DLD1 (cell line): ENCODE data around the gene CASTOR1.

Source experiments
- in situ Hi-C: cut with HindIII; loops from 2 replicates; pipeline ENCODE4 v1.10.0; 2017; ENCODE audit warnings: low sequenced_read_pairs

The CASTOR1 gene

DNA sequence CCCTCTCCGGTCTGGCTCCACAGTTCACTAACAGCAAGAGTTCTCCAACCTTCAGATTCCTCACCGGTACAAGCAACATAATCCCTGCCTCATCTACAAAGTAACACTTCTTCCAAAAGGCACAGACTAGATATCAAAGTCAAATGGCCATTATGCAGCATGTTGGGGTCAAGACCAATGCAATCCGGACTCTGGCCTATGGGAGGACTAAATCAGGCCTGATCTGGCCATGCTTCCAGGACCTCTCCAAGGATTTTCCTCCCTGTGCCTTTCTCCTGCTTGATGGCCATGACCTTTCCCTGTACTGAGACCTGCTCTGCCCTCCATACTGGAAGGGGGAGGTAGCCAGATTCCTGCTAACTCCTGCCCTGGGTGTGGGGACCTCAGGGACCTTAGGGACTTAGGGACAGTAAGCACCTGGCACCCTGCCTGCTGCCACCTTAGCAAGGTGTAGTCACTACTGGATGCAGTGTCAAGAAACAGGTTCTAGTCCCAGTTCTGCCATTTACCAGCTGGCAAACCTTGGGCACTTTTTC lies 30.8 kb upstream of the CASTOR1 start:
- in situ Hi-C loops, result no loop called here

DNA sequence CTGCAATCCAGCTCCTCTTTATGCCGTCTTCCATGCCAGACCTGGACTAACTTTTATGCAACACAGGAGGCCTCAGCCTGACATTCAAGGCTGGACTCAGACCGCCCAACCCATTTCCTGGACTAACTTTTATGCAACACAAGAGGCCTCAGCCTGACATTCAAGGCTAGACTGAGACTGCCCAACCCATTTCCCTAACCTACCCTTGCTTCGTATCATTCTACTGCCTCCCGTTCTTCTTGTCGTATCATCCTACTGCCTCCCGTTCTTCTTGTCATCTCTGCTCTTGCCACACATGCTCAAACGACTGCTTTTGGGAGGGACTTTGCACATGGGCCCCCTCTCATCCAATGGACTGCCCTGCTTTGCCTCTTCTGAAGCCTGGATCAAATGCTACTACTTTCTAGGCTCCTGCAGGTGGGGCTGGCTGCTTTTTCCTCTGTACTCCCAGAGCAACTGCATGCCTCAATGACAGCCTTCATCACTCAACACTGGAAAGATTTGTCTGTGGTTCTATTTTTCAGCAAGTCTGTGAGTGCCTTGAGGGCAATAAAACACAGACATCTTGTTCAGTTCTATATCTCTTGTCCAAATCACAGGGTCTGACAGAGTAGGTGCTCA lies 29.6 kb upstream of the CASTOR1 start:
- in situ Hi-C loops, result no loop called here

DNA sequence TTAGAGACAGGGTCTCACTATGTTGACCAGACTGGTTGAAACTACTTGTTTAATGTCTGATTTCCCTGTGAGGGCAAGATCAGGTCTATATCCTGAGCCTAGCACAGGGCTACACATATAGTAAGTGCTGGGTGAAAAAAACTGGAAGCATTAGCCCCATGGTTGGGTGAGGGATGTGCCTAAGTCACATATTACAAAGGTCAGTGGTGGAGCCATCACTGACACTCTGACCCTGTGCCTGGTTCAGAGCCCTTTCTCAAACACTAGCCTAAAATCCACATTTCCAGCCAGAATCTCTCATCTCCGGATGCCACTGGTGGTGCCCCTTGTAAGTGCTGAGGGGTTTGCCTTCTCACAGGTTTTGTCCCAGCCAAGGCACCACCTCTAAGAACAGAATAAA lies 28.5 kb upstream of the CASTOR1 start:
- in situ Hi-C loops, result no loop called here

- in situ Hi-C loops, result no loop called here
These were observed 26.8 kb upstream of the CASTOR1 start for GRCh38 chr22:30315962-30316576.

GRCh38 chr22:30314915-30315314 lies 25.6 kb upstream of the CASTOR1 start:
- in situ Hi-C loops, result no loop called here

DNA sequence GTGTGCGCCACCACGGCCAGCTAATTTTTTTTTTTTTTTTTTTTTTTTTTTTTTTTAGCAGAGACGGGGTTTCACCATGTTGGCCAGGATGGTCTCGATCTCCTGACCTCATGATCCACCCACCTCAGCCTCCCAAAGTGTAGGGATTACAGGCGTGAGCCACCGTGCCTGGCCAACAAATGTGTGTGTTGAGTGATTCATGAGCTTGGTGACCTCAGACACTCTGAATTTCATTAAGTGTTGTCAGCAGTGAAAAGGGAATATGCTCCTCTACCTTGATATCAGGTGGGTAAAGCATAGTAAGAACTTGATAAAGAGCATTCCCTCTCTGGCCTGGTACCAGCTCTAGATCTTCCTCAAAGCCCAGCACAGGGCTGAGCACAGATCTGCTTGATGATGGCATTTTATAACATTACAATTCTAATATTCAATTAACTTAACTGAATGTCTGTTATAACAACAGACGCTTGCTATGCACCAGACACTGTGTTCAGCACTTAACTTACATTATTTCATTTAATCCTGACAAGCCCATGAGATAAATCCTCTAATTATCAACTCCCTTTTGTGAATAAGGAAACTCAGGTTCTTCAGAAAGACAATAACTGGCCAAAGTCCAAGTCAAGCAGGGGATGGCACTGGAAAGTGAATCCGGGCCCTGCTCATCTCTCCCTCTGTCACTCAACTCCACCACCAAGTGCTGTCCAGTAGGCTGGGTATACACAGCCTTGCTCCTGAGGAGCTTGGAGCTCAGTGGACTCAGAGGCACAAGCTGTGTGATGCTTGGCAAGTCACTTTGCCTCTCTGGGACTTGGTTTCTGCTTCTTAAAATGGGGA lies 24.4 kb upstream of the CASTOR1 start:
- in situ Hi-C loops, result no loop called here

GRCh38 chr22:30312053-30312452 lies 22.7 kb upstream of the CASTOR1 start:
- in situ Hi-C loops, result no loop called here

- in situ Hi-C loops, result no loop called here
These were observed 21.8 kb upstream of the CASTOR1 start for GRCh38 chr22:30310881-30311771.

- in situ Hi-C loops, result no loop called here
These were observed 20.8 kb upstream of the CASTOR1 start for GRCh38 chr22:30309951-30310741.

- in situ Hi-C loops, result no loop called here
These were observed 19.4 kb upstream of the CASTOR1 start for GRCh38 chr22:30308518-30309230.

DNA sequence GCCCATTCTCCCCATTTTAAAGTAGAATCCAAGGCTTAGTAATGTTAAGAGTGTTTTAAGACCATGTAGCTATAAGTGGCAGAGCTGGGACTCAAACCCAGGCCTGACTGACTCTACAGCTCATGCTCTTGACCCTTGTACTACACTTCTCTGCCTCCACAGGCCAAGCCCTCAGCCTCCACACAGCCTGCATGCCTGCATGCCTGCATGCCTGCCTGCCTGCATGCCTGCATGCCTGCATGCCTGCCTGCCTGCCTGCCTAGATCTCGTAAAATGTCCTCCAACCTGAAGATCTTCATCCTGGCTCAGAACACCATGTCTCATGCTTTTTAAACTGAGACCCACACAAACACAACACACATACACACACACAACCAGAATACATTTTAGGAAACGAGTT lies 18.8 kb upstream of the CASTOR1 start:
- in situ Hi-C loops, result no loop called here

DNA sequence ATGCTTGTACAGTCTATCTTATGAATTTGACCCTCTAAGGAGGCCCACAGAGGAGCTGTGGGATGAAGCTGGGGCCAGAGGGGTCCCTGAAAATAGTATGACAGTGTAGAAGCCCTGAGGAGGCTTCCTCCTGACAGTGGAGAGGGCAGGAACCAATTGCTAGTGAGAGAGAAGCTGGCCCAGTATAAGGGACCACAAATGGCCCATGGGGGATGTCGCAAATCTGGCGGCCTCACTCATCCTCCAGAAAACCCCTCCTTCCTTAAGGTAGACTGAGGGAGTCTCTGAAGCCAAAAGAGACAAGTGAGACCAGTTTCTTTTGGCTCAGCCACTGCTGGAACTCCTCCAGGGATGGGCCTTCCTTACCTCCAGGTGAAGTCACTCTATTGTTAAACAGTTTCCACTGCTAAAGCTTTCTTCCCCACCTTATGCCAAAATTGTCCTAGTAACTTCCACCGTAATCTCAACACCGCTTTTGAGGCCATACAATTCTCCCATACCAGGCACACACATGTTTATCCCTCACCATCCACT lies 17.8 kb upstream of the CASTOR1 start:
- in situ Hi-C loops, result no loop called here

DNA sequence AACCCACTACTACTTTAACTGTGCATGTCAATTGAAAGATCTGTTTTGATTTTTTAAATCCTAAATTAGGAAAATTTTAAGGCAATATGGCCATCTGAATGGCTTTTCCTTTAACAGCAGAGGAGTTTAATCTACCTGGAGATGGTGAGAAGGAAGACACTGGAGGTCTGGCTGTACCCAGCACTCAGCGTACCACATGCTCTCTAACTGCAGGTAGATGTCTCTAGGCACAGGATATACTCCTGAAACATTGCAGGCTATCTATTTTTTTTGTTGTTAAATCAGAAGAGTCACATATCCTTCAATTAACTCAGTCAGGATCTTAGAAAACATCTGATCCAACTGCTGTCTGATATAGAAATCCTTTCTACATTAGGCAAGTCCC lies 17.3 kb upstream of the CASTOR1 start:
- in situ Hi-C loops, result no loop called here

- in situ Hi-C loops, result no loop called here
These were observed 16.8 kb upstream of the CASTOR1 start for GRCh38 chr22:30305906-30306626.

GRCh38 chr22:30305519-30305905 lies 16.2 kb upstream of the CASTOR1 start:
- in situ Hi-C loops, result no loop called here

DNA sequence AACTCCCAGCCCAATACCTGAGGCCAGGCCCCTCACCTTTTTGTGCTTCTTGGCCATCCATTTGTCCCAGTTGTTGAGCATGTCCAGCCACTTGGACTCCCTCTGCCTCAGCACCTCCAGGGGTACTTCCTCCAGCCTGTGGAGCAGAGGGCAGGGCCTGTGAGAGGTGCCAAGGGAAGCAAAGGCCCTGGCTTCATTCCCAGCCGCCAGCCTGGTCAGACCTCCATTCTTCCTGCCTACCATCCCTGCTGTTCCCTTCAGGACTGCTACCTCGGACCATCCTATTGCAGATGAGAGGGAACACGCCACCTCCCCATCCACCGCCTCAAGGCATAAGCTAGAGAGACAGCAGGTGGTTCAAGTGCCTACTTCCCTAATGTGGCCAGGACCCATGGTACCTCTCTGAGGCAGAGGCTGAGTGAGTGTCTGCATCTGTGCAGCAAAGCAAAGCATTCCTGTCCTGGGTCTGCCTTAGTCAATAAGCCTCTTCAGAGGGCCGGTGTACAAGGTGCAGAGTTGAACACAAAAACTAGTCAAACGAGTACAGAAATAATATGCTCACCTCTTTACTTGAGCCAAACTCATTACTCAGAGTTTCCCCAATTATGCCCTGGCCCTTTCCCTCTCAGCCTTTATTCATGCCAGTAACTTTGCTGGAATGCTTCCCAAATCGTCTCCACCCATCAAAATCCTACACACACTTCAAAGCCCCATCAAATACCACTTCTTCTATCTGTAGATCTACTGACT lies 15.4 kb upstream of the CASTOR1 start:
- in situ Hi-C loops, result no loop called here

DNA sequence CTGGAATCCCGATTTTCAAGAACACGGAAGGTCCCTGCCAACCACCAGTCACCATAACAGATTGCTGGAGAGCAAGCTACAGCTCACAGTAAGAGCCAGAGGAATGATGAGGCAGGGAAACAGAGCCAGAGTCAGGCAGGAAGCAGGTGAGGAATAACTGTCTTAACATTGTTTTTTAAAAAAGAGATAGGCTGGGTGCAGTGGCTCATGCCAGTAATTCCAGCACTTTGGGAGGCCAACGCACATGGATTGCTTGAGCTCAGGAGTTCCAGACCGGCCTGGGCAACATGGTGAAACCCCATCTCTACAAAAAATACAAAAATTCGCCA lies 13.5 kb upstream of the CASTOR1 start:
- in situ Hi-C loops, result no loop called here
